ENCODE results near the gene PIGA. TPM values are rescaled to one million over a fixed set of nuclear protein-coding genes. Genes with fewer than 3 reads are reported as not detected.

PIGA gene
- total and polyA plus RNA-seq, 9 of the 15 experiments (the other 6 are each of a cell fraction or from before 2014, with no cell fraction given), result 14.8 to 36.9 (median 23.5) TPM

DNA sequence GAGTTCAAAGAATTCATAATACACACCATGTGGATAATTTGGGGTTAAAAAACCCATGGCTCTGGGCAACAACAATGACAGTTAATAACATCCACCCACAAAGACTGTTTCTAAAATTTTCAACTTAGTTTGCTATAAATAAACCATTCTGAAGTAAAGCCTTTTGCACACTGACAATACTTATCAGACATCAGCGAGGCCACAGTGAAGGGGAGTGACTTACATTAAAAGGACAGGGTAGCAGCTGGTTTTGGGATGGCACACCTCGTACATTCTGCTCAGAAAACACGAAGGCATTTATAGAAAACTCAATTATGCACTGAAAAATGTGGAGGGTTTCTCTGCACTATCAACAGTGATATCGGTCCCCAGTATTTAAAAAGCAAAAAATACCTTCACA lies 15.0 kb downstream of the PIGA start:
- no peak overlapping the region for H3K27ac ChIP-seq (ENCODE audit: extremely low read depth, low read depth, low read length)
- TF ChIP-seq RFX5 (IDR thresholded peaks at IDR 0.05; ENCODE audit: low read depth, low read length) (no peak), NR3C1 (CRISPR knock-in tag; IDR thresholded peaks at IDR 0.05) (no peak), ELF4 (CRISPR knock-in tag; IDR thresholded peaks at IDR 0.05) (no peak), ZBED1 (IDR thresholded peaks at IDR 0.05) (no peak)
- H3K79me2 ChIP-seq (ENCODE audit: control insufficient read depth, insufficient read depth, low read length), result no peaks in the 10 kb centered on the region
- H3K4me1 ChIP-seq (replicated peaks in 1 of 2; ENCODE audit: control insufficient read depth in 2 of 2, insufficient read depth in 2 of 2, low read length in 2 of 2), result no peaks in the 10 kb centered on the region
- no peaks in the 10 kb centered on the region for H3K9me1 ChIP-seq (ENCODE audit: control insufficient read depth, insufficient read depth, low read length)
- no peak overlapping the region for H2AFZ ChIP-seq (ENCODE audit: low read depth, low read length)
- FAIRE-seq (no peak), DNase-seq (ENCODE audit: extremely low read depth in 1 of 4, low spot score in 3 of 4) (no peak), ATAC-seq (no peak)
- ChIA-PET POLR2A (no interaction called here), CTCF (ENCODE audit: low intra/inter-chr PET ratio) (no interaction called here)
- H3K4me3 ChIP-seq, result no peak overlapping the region
- WGBS (ENCODE audit: insufficient coverage, low coverage, missing lambda C conversion rate), result 67% methylated on average over 4 of the region's 4 CpGs
- H3K9ac ChIP-seq (ENCODE audit: insufficient read depth in 1 of 2, low read depth in 2 of 2, low read length in 2 of 2), result no peak overlapping the region
- H4K20me1 ChIP-seq (replicated peaks; ENCODE audit: control insufficient read depth, insufficient read depth, low read length), result no peaks in the 10 kb centered on the region
- H3K27me3 ChIP-seq (ENCODE audit: control insufficient read depth in 2 of 2, insufficient read depth in 2 of 2, low read length in 2 of 2), result no peaks in the 10 kb centered on the region
- no TSS peak for BruUV-seq (replicated peaks)
- H3K9me3 ChIP-seq (replicated peaks; ENCODE audit: control insufficient read depth, insufficient read depth, low read depth, low read length), result no peaks in the 10 kb centered on the region
- no peak overlapping the region for H3K4me2 ChIP-seq (ENCODE audit: insufficient read depth, low read length)
- in situ Hi-C loops (cut with MboI), result no loop called here
- peaks cover 44% of the 10 kb centered on the region for H3K36me3 ChIP-seq (ENCODE audit: control insufficient read depth, insufficient read depth, low read length)
- intact Hi-C loops (cut with micrococcal nuclease), result no loop called here

GRCh38 chrX:15319075-15319474 lies 16.2 kb downstream of the PIGA start:
- 96% methylated on average over 4 of the region's 4 CpGs for WGBS (ENCODE audit: insufficient coverage, low coverage, missing lambda C conversion rate)
- ATAC-seq (no peak), DNase-seq (ENCODE audit: extremely low read depth in 1 of 4, low spot score in 3 of 4) (no peak), FAIRE-seq (no peak)
- CTCF ChIA-PET (ENCODE audit: low intra/inter-chr PET ratio), result no interaction called here
- no peaks in the 10 kb centered on the region for H3K27me3 ChIP-seq (ENCODE audit: control insufficient read depth in 2 of 2, insufficient read depth in 2 of 2, low read length in 2 of 2)
- H3K4me2 ChIP-seq (ENCODE audit: insufficient read depth, low read length), result no peak overlapping the region
- no peak overlapping the region for H3K27ac ChIP-seq (ENCODE audit: extremely low read depth, low read depth, low read length)
- H3K9ac ChIP-seq (ENCODE audit: insufficient read depth in 1 of 2, low read depth in 2 of 2, low read length in 2 of 2), result no peak overlapping the region
- H3K36me3 ChIP-seq (ENCODE audit: control insufficient read depth, insufficient read depth, low read length), result peaks cover 35% of the 10 kb centered on the region; the same call in 2 of the 3 replicates
- in situ Hi-C loops (cut with MboI), result no loop called here
- no TSS peak for BruUV-seq (replicated peaks)
- no peaks in the 10 kb centered on the region for H3K4me1 ChIP-seq (replicated peaks in 1 of 2; ENCODE audit: control insufficient read depth in 2 of 2, insufficient read depth in 2 of 2, low read length in 2 of 2)
- no peaks in the 10 kb centered on the region for H3K9me1 ChIP-seq (ENCODE audit: control insufficient read depth, insufficient read depth, low read length)
- no peaks in the 10 kb centered on the region for H3K9me3 ChIP-seq (replicated peaks; ENCODE audit: control insufficient read depth, insufficient read depth, low read depth, low read length)
- POLR2A ChIA-PET, result no interaction called here
- H4K20me1 ChIP-seq (replicated peaks; ENCODE audit: control insufficient read depth, insufficient read depth, low read length), result no peaks in the 10 kb centered on the region
- TF ChIP-seq ZNF830 (CRISPR knock-in tag; IDR thresholded peaks at IDR 0.05) (no peak), GTF2B (IDR thresholded peaks at IDR 0.05; ENCODE audit: extremely low read depth, insufficient read length) (no peak)
- H3K4me3 ChIP-seq, result no peak overlapping the region
- intact Hi-C loops (cut with micrococcal nuclease), result no loop called here
- no peak overlapping the region for H2AFZ ChIP-seq (ENCODE audit: low read depth, low read length)
- no peaks in the 10 kb centered on the region for H3K79me2 ChIP-seq (ENCODE audit: control insufficient read depth, insufficient read depth, low read length)
